ENCODE results near the gene CDH11.

DNA sequence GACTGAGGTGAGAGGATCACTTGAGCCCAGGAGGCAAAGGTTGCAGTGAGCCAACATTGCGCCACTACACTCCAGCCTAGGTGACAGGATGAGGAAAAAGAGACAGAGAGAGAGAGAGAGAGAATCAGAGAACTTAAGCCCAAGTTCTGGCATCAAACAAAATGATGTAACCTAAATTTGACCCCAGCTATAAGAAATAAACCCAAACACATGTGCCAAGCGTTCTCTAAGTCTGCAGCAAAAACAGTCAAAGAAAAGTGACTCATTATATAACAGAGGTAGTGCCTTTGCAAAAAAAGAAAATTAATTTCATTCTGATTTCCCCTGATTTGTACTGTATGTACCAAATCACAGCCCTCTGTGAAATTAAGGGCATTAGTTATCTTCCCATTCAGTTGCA, 89.5 kb downstream of the CDH11 start:
- TF ChIP-seq, protein P1, sequence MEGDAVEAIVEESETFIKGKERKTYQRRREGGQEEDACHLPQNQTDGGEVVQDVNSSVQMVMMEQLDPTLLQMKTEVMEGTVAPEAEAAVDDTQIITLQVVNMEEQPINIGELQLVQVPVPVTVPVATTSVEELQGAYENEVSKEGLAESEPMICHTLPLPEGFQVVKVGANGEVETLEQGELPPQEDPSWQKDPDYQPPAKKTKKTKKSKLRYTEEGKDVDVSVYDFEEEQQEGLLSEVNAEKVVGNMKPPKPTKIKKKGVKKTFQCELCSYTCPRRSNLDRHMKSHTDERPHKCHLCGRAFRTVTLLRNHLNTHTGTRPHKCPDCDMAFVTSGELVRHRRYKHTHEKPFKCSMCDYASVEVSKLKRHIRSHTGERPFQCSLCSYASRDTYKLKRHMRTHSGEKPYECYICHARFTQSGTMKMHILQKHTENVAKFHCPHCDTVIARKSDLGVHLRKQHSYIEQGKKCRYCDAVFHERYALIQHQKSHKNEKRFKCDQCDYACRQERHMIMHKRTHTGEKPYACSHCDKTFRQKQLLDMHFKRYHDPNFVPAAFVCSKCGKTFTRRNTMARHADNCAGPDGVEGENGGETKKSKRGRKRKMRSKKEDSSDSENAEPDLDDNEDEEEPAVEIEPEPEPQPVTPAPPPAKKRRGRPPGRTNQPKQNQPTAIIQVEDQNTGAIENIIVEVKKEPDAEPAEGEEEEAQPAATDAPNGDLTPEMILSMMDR (IDR thresholded peaks at IDR 0.05), result no peak
- TF ChIP-seq POLR2A (IDR thresholded peaks at IDR 0.05), result no peak

Data from thyroid gland (tissue), 4 donors.